ENCODE measurements around the gene FAAH. TPM values are rescaled to one million over a fixed set of nuclear protein-coding genes. Genes with fewer than 3 reads are reported as not detected.

The FAAH gene
- total RNA-seq, 1 experiment from 2014 or later, result 24.8 TPM

GRCh38 chr1:46437723-46438122 is 43.6 kb downstream of the FAAH start:
- no peak overlapping the region for H3K9ac ChIP-seq (ENCODE audit: low read length)
- CTCF ChIA-PET, result no interaction called here
- H3K27me3 ChIP-seq (ENCODE audit: insufficient read depth, low read length), result peaks cover 9% of the 10 kb centered on the region; the same call in 1 of the 2 replicates
- no peak for TF ChIP-seq SP1 (IDR thresholded peaks at IDR 0.05; ENCODE audit: low read depth)
- TF ChIP-seq EZH2 (IDR thresholded peaks at IDR 0.05), result no peak
- TF ChIP-seq CTCF (IDR thresholded peaks at IDR 0.05 in 2 of 3, conservative IDR thresholded peaks at IDR 0.05 in 1 of 3; ENCODE audit: borderline replicate concordance in 1 of 3, insufficient read depth in 1 of 3, low read depth in 2 of 3, low read length in 2 of 3), result no peak
- no peak for TF ChIP-seq ZNF274 (IDR thresholded peaks at IDR 0.05; ENCODE audit: low read depth, low read length)
- TF ChIP-seq ATF3 (IDR thresholded peaks at IDR 0.05), result no peak
- TF ChIP-seq, protein P1, sequence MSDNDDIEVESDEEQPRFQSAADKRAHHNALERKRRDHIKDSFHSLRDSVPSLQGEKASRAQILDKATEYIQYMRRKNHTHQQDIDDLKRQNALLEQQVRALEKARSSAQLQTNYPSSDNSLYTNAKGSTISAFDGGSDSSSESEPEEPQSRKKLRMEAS (IDR thresholded peaks at IDR 0.05), result no peak
- no peak for TF ChIP-seq POLR2A (IDR thresholded peaks at IDR 0.05; ENCODE audit: borderline replicate concordance, extremely low read depth, insufficient read depth, insufficient read length)
- TF ChIP-seq EZH2phosphoT487 (IDR thresholded peaks at IDR 0.05; ENCODE audit: borderline replicate concordance), result no peak
- no peak for TF ChIP-seq YY1 (IDR thresholded peaks at IDR 0.05; ENCODE audit: extremely low read depth, insufficient replicate concordance, low read depth, low read length)
- TF ChIP-seq REST (IDR thresholded peaks at IDR 0.05; ENCODE audit: low read depth), result no peak
- ATAC-seq, result no peak
- RAD21 ChIA-PET (ENCODE audit: low non-redundant PET in 1 of 2, low total read pairs in 2 of 2, uncharacterized antibody in 2 of 2, unreplicated experiment in 2 of 2), result no interaction called here
- DNase-seq (ENCODE audit: low read depth, low spot score), result no peak
- H3K4me1 ChIP-seq (ENCODE audit: control insufficient read depth in 1 of 2, insufficient read depth in 2 of 2, low read length in 2 of 2), result peaks cover 0 to 8% of the 10 kb centered on the region in 2 experiments; a peak in 2 of 4 replicates
- POLR2A ChIA-PET, result no interaction called here
- H2AFZ ChIP-seq (ENCODE audit: low read depth, low read length, poor library complexity, severe bottlenecking), result no peak overlapping the region
- H3K36me3 ChIP-seq (ENCODE audit: control insufficient read depth in 1 of 2, insufficient read depth in 2 of 2, low read length in 2 of 2), result no peaks in the 10 kb centered on the region
- no peak overlapping the region for H3K4me2 ChIP-seq (ENCODE audit: low read length)
- H3K79me2 ChIP-seq (ENCODE audit: insufficient read depth, low read length), result no peaks in the 10 kb centered on the region
- no peaks in the 10 kb centered on the region for H3K9me2 ChIP-seq (ENCODE audit: insufficient read depth)
- H3K4me3 ChIP-seq (replicated peaks in 1 of 2; ENCODE audit: low read depth in 1 of 2, low read length in 2 of 2), result no peak overlapping the region
- no peak overlapping the region for H3K27ac ChIP-seq (ENCODE audit: low read depth, low read length)
- no peaks in the 10 kb centered on the region for H4K20me1 ChIP-seq (ENCODE audit: insufficient read depth)
- intact Hi-C loops (cut with micrococcal nuclease), result no loop called here
- no peaks in the 10 kb centered on the region for H3K9me3 ChIP-seq (ENCODE audit: control insufficient read depth in 1 of 2, insufficient read depth in 1 of 2, low read depth in 1 of 2, low read length in 2 of 2)
- BruUV-seq (replicated peaks), result no TSS peak
